Activated CD8-positive, alpha-beta memory T cell treated with anti-CD3 and anti-CD28 coated beads, Interleukin-2, amount 10 ng/mL, durations not matched to agents 7 days and 5 days (primary cell): ENCODE measurements around the gene QRFPR. TPM values are rescaled to one million over a fixed set of nuclear protein-coding genes. Genes with fewer than 3 reads are reported as not detected.
"Not testable (repeated sequence)": the region's sequence is repeated elsewhere in the genome, so short reads cannot be mapped to it uniquely, and the experiment has no call there.

Source experiments
- ATAC-seq: fragments of 150-1000 bp; cut with Tn5 transposase; one replicate; pipeline ENCODE4 v1.10.0; 2021; ENCODE audit warnings: moderate library complexity
- CTCF ChIA-PET: fragments of 350-600 bp; sonication (Branson Sonifier 250); formaldehyde crosslinking; loops from one replicate; lab custom pipeline; 2021; ENCODE audit warnings: antibody characterized with exemption; lab: Charles Lee
- DNase-seq: peaks from one replicate; pipeline ENCODE4 v3.0.0-alpha.2; 2020
- H3K27ac Mint-ChIP-seq: one replicate; pipeline ENCODE4 v1.8.0; 2021; ENCODE audit warnings: mild to moderate bottlenecking, mixed read lengths
- H3K27me3 Mint-ChIP-seq: one replicate; pipeline ENCODE4 v1.8.0; 2021; ENCODE audit warnings: mixed read lengths
- H3K36me3 Mint-ChIP-seq: one replicate; pipeline ENCODE4 v1.8.0; 2021; ENCODE audit warnings: mild to moderate bottlenecking, mixed read lengths
- H3K4me1 Mint-ChIP-seq: one replicate; pipeline ENCODE4 v1.8.0; 2021; ENCODE audit warnings: mixed read lengths
- H3K4me3 Mint-ChIP-seq: one replicate; pipeline ENCODE4 v1.8.0; 2021; ENCODE audit warnings: mild to moderate bottlenecking, moderate library complexity, mixed read lengths
- H3K9me3 Mint-ChIP-seq: one replicate; pipeline ENCODE4 v1.8.0; 2022; ENCODE audit warnings: low read depth, mixed read lengths
- total RNA-seq, 2 experiments: library from RNA; stranded (reverse); gene quantifications; one replicate each; pipeline ENCODE4 v1.2.3, GENCODE V29; 2021

Gene QRFPR
- total RNA-seq, 2 experiments from 2014 or later: not detected

GRCh38 chr4:121326597-121326996 is 54.2 kb downstream of the QRFPR start:
- H3K36me3 Mint-ChIP-seq: no peaks in the 10 kb centered on the region
- peaks cover 39% of the 10 kb centered on the region for H3K27me3 Mint-ChIP-seq
- ATAC-seq: no peak
- no peak for DNase-seq
- no peak overlapping the region for H3K27ac Mint-ChIP-seq
- H3K4me1 Mint-ChIP-seq: no peaks in the 10 kb centered on the region
- no peaks in the 10 kb centered on the region for H3K9me3 Mint-ChIP-seq
- CTCF ChIA-PET: interaction anchor here (1.3 kb wide), 1 partner anchor 19 kb away, joined by 4 read pairs; no protein-coding TSS in a partner anchor
- no peak overlapping the region for H3K4me3 Mint-ChIP-seq

GRCh38 chr4:121324331-121324730 is 56.5 kb downstream of the QRFPR start:
- no peaks in the 10 kb centered on the region for H3K4me1 Mint-ChIP-seq
- no peak for ATAC-seq
- H3K9me3 Mint-ChIP-seq: no peaks in the 10 kb centered on the region
- DNase-seq: no peak
- H3K4me3 Mint-ChIP-seq: no peak overlapping the region
- H3K36me3 Mint-ChIP-seq: no peaks in the 10 kb centered on the region
- CTCF ChIA-PET: no interaction called here
- peaks cover 46% of the 10 kb centered on the region for H3K27me3 Mint-ChIP-seq
- no peak overlapping the region for H3K27ac Mint-ChIP-seq

DNA sequence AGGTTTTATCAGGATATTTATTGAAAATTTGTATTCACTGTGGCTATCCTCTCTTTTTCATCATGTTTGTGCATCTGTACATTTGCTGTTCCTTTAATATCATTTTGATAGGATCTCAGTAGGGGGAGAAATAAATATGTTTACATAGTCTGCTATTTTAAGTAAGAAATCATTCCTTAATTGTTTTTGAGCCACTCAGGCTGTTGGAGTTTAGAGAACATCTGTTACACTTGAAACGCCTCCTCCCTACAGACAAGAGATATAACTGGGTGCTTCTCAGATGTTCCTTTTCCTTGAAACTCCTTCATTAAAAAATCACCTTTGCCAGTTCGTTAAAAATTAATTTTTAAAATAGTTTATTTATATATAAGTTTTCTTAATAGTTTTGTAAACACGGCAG is 59.4 kb downstream of the QRFPR start:
- ATAC-seq (no peak), DNase-seq (no peak)
- H3K4me3 Mint-ChIP-seq: no peak overlapping the region
- no peak overlapping the region for H3K27ac Mint-ChIP-seq
- CTCF ChIA-PET: no interaction called here
- H3K9me3 Mint-ChIP-seq: peaks cover 3% of the 10 kb centered on the region
- no peaks in the 10 kb centered on the region for H3K36me3 Mint-ChIP-seq
- H3K27me3 Mint-ChIP-seq: peaks cover 45% of the 10 kb centered on the region
- no peaks in the 10 kb centered on the region for H3K4me1 Mint-ChIP-seq

DNA sequence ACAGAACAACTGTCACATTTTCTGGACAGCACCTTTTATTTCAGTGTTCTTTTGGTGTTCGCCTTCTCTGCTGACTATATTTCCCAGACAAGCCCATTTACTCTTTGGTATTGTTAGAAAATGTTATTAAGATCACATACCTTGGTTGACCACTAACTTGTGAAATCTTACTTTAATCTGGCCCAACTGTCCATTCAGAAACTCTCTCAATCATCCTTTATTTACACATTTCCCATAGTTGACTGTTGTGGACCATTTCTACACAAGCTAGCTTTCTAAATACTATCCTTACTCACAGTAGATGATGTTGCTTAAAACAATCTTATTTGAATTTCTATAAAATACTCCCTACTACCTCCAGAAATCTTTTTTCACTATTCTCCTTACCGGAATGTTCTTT is 64.7 kb downstream of the QRFPR start:
- peaks cover 3% of the 10 kb centered on the region for H3K9me3 Mint-ChIP-seq
- CTCF ChIA-PET: no interaction called here
- no peak for ATAC-seq
- H3K27me3 Mint-ChIP-seq: peaks cover 20% of the 10 kb centered on the region
- H3K4me1 Mint-ChIP-seq: no peaks in the 10 kb centered on the region
- no peak for DNase-seq
- no peaks in the 10 kb centered on the region for H3K36me3 Mint-ChIP-seq
- H3K27ac Mint-ChIP-seq: no peak overlapping the region
- no peak overlapping the region for H3K4me3 Mint-ChIP-seq

GRCh38 chr4:121313430-121313829 is 67.4 kb downstream of the QRFPR start:
- ATAC-seq, H3K4me1 Mint-ChIP-seq, H3K27ac Mint-ChIP-seq, CTCF ChIA-PET, H3K4me3 Mint-ChIP-seq, H3K36me3 Mint-ChIP-seq, DNase-seq, H3K9me3 Mint-ChIP-seq: not testable (repeated sequence)
- peaks cover 16% of the 10 kb centered on the region for H3K27me3 Mint-ChIP-seq

GRCh38 chr4:121308828-121309227 is 72.0 kb downstream of the QRFPR start:
- H3K36me3 Mint-ChIP-seq: no peaks in the 10 kb centered on the region
- DNase-seq (no peak), ATAC-seq (no peak)
- H3K4me3 Mint-ChIP-seq: no peak overlapping the region
- H3K4me1 Mint-ChIP-seq: peaks cover 27% of the 10 kb centered on the region
- H3K9me3 Mint-ChIP-seq: no peaks in the 10 kb centered on the region
- CTCF ChIA-PET: interaction anchor here (1.6 to 3.5 kb wide), 9 partner anchors 20 to 193 kb away, joined by 4 to 78 read pairs (median 7); no protein-coding TSS in a partner anchor
- peaks cover 2% of the 10 kb centered on the region for H3K27me3 Mint-ChIP-seq
- no peak overlapping the region for H3K27ac Mint-ChIP-seq

DNA sequence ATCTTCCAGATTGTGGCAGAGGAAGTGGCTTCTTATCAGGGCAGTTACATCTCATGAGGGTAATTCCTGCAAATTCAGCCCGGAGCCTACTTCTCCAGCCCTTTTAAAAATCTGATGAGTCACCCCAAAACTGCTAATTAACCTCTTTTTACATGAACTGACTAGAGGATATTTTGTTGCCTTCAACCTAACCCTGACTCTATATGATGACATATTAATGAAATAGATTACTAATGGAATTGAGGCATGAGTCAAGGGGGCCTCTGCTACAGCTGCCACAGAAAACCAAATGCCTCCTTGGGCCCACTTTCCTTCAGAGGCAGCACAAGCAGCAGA is 72.5 kb downstream of the QRFPR start:
- Mint-ChIP-seq H3K4me1 (peaks cover 27% of the 10 kb centered on the region), H3K9me3 (no peaks in the 10 kb centered on the region), H3K27me3 (peaks cover 2% of the 10 kb centered on the region), H3K36me3 (no peaks in the 10 kb centered on the region), H3K4me3 (no peak overlapping the region), H3K27ac (no peak overlapping the region)
- DNase-seq (no peak), ATAC-seq (peak; percentile 4)
- CTCF ChIA-PET: interaction anchor here (0.7 to 3.5 kb wide), 37 partner anchors 9 to 1153 kb away, joined by 3 to 78 read pairs (median 4); no protein-coding TSS in a partner anchor

- H3K4me1 Mint-ChIP-seq: peaks cover 27% of the 10 kb centered on the region
- peak overlapping the region; percentile 27 for H3K4me3 Mint-ChIP-seq
- DNase-seq (peak; percentile 74), ATAC-seq (peak; percentile 83)
- peak overlapping the region; percentile 86 for H3K27ac Mint-ChIP-seq
- CTCF ChIA-PET: interaction anchor here (0.5 to 3.5 kb wide), 45 partner anchors 9 to 1152 kb away, joined by 3 to 78 read pairs (median 4); no protein-coding TSS in a partner anchor
- H3K9me3 Mint-ChIP-seq: no peaks in the 10 kb centered on the region
- H3K27me3 Mint-ChIP-seq: peaks cover 2% of the 10 kb centered on the region
- no peaks in the 10 kb centered on the region for H3K36me3 Mint-ChIP-seq
These were observed 73.1 kb downstream of the QRFPR start for GRCh38 chr4:121307445-121308327.

DNA sequence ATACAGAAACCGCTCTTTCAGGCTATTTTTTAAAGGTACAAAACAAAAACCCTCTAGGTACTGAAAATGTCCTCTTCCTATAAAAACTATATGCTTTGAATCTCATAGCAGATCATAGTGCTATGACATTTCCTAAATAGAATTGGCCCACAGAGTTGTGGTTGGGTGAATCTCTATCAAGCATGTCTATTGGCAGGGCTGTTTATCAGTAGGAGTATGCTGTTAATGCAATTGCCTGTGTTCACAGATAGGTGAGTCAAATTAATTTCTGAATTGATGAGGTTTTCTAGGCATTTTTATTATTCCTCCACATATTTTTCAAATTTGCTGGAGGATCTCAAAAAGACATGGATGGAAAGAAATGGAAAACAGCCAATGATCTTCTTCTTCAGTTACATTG is 73.9 kb downstream of the QRFPR start:
- Mint-ChIP-seq H3K36me3 (no peaks in the 10 kb centered on the region), H3K27me3 (no peaks in the 10 kb centered on the region), H3K27ac (peak overlapping the region; percentile 86), H3K4me1 (peaks cover 27% of the 10 kb centered on the region), H3K9me3 (no peaks in the 10 kb centered on the region), H3K4me3 (no peak overlapping the region)
- CTCF ChIA-PET: interaction anchor here (0.9 to 3.5 kb wide), 24 partner anchors 8 to 1152 kb away, joined by 3 to 78 read pairs (median 5); no protein-coding TSS in a partner anchor
- no peak for DNase-seq
- peak; percentile 35 for ATAC-seq

- H3K36me3 Mint-ChIP-seq: no peaks in the 10 kb centered on the region
- ATAC-seq: no peak
- H3K9me3 Mint-ChIP-seq: no peaks in the 10 kb centered on the region
- H3K4me1 Mint-ChIP-seq: peaks cover 27% of the 10 kb centered on the region
- H3K27ac Mint-ChIP-seq: no peak overlapping the region
- no peak overlapping the region for H3K4me3 Mint-ChIP-seq
- CTCF ChIA-PET: interaction anchor here (0.8 kb wide), 1 partner anchor 109 kb away, joined by 3 read pairs; no protein-coding TSS in a partner anchor
- no peaks in the 10 kb centered on the region for H3K27me3 Mint-ChIP-seq
- no peak for DNase-seq
These were observed 75.9 kb downstream of the QRFPR start for GRCh38 chr4:121304893-121305292.

- CTCF ChIA-PET: interaction anchor here (0.8 to 2.2 kb wide), 2 partner anchors 8 to 47 kb away, joined by 3 to 12 read pairs; no protein-coding TSS in a partner anchor
- Mint-ChIP-seq H3K4me1 (no peaks in the 10 kb centered on the region), H3K4me3 (no peak overlapping the region), H3K27ac (no peak overlapping the region), H3K27me3 (peaks cover 3% of the 10 kb centered on the region), H3K9me3 (no peaks in the 10 kb centered on the region), H3K36me3 (no peaks in the 10 kb centered on the region)
- DNase-seq: no peak
- ATAC-seq: no peak
These were observed 81.5 kb downstream of the QRFPR start for GRCh38 chr4:121299367-121299766.

DNA sequence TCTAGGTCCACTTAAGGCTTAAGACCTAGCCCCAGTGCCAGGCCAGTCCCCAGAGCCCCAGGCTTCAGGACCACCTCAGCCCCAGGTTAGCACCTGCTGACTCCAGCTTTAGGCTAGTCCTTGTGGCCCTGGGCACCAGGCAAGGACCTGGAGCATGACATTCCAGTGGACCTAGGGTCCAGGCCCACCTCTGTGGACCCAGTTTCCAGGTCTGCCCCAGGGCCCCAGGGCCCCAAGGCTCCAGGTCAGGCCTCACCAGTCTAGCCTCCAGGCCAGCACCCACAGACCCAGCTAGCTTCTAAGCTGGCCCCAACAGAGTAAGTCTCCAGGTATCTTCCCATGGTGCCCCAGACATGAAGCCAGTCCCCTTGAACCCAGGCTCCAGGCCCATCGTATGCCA is 97.5 kb downstream of the QRFPR start:
- Mint-ChIP-seq H3K4me1 (peaks cover 9% of the 10 kb centered on the region), H3K36me3 (peaks cover 6% of the 10 kb centered on the region), H3K27ac (no peak overlapping the region), H3K9me3 (peaks cover 6% of the 10 kb centered on the region), H3K27me3 (peaks cover 5% of the 10 kb centered on the region), H3K4me3 (no peak overlapping the region)
- CTCF ChIA-PET: no interaction called here
- ATAC-seq: no peak
- no peak for DNase-seq

DNA sequence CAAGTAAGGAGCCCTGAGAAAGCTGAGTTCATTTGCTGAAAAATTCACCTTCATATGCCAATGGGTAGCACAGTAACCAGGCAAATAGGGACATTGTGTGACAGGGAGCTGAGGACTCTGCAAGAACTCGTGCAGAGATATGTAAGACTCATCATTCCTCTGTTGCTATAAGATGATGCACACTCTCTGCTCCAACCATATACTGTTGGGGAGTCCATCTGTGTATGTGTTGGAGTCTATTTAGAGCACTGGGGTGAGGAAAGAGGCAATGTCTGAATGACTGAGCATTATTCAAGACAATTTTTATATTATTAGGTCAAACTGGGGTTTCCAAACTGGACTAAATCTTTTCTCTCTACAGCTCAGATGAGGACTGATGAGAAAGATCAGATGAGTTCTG is 100.4 kb downstream of the QRFPR start:
- Mint-ChIP-seq H3K4me1 (peaks cover 9% of the 10 kb centered on the region), H3K27ac (no peak overlapping the region), H3K9me3 (peaks cover 3% of the 10 kb centered on the region), H3K36me3 (peaks cover 5% of the 10 kb centered on the region), H3K4me3 (no peak overlapping the region), H3K27me3 (peaks cover 5% of the 10 kb centered on the region)
- CTCF ChIA-PET: interaction anchor here (1.6 kb wide), 1 partner anchor 88 kb away, joined by 4 read pairs; no protein-coding TSS in a partner anchor
- ATAC-seq (no peak), DNase-seq (no peak)
